Endothelial cell of umbilical vein (primary cell): ENCODE measurements around the gene MR1.

Experiments
- CTCF ChIP-seq, 2 donors: IDR thresholded peaks; 1 replicate in 1 of 2; 2 replicates in 1 of 2; pipeline ENCODE4 v1.5.1; 2011; ENCODE audit warnings: low read length in 2 of 2, mild to moderate bottlenecking in 2 of 2, moderate library complexity in 2 of 2, control low read depth in 1 of 2, inconsistent platforms in 1 of 2, low read depth in 1 of 2; ENCODE audit not compliant: insufficient read depth in 1 of 2; ENCODE audit errors: extremely low read depth in 1 of 2
- EZH2 ChIP-seq: IDR thresholded peaks from 2 replicates; pipeline ENCODE4 v1.6.1; 2012; ENCODE audit warnings: borderline replicate concordance, low read depth, mild to moderate bottlenecking, moderate library complexity, low read length, inconsistent platforms; ENCODE audit not compliant: severe bottlenecking
- FOS ChIP-seq: IDR thresholded peaks from 2 replicates; pipeline ENCODE4 v1.6.1; 2011; ENCODE audit warnings: mild to moderate bottlenecking, low read length, moderate library complexity, borderline replicate concordance; ENCODE audit not compliant: insufficient read depth
- GATA2 ChIP-seq: IDR thresholded peaks from 2 replicates; pipeline ENCODE4 v1.7.0; 2011; ENCODE audit warnings: low read depth, mild to moderate bottlenecking, moderate library complexity, mixed read lengths, low read length; ENCODE audit not compliant: insufficient read length, insufficient read depth
- MYC ChIP-seq: IDR thresholded peaks from one replicate; pipeline ENCODE4 v1.6.1; 2011; ENCODE audit warnings: mild to moderate bottlenecking, low read depth, low read length
- POLR2A ChIP-seq: IDR thresholded peaks from 2 replicates; pipeline ENCODE4 v1.6.1; 2012; ENCODE audit warnings: low read depth, mild to moderate bottlenecking, control low read depth, low read length
- POLR2AphosphoS5 ChIP-seq: IDR thresholded peaks from 2 replicates; pipeline ENCODE4 v1.6.1; 2012; ENCODE audit warnings: low read depth, mild to moderate bottlenecking, control low read depth, low read length, moderate library complexity; ENCODE audit not compliant: insufficient read depth

GRCh38 chr1:181033799-181034451 lies at the start of gene MR1:
- TF ChIP-seq EZH2 (no peak), CTCF (IDR thresholded peaks at IDR 0.05; ENCODE audit: extremely low read depth in 1 of 2, insufficient read depth in 1 of 2, low read depth in 1 of 2, low read length in 2 of 2) (no peak), POLR2A (no peak), POLR2AphosphoS5 (no peak), MYC (no peak), FOS (no peak), GATA2 (no peak)
